ENCODE results near the gene LRRC9. TPM values are rescaled to one million over a fixed set of nuclear protein-coding genes. Genes with fewer than 3 reads are reported as not detected.

Gene LRRC9
- total RNA-seq, 6 experiments from 2014 or later, result not detected

DNA sequence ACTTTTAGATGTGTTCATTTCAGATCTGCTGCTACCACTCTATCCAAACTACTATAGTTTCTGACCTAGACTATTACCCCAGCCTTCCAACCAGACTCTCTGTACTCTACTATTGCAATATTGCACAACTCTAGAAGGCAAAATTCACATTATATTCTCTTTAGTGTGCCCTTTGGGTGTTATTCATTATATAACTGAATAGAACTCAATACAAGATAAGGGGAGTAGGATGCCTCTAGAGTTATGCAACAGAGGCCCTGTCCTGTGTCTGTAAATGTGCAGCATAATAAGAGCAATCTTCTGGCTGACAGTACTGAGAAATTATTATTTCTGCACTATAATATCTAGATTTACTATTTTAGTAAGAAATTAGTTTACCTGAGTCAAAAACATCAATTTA is 63.1 kb downstream of the LRRC9 start:
- no peak overlapping the region for H3K4me3 Mint-ChIP-seq
- H3K9me3 Mint-ChIP-seq, result no peaks in the 10 kb centered on the region
- H3K4me1 Mint-ChIP-seq (ENCODE audit: low read depth), result no peaks in the 10 kb centered on the region

DNA sequence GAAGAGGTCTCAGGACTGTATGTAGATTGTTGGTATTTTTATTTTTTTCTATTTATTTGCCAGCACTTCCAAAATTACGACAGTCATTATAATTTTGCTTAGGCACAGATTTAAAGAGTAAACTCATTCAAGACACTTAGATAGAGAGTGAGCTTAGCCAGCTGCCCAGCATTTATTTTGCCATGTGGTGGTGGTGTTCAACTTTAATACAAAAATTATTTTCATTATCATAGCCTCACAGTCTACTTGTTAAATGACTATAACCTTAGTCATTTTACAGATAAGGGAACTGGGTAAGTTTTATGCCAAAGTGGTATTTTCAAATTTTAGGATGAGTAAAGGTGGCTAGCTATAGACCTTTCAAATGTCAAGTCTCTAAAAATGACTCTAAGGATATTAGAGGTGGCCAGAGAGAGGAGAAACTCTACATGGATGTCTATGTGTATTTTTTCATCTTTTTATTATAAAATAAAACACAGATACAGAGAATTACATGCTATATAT is 66.7 kb downstream of the LRRC9 start:
- Mint-ChIP-seq H3K9me3 (no peaks in the 10 kb centered on the region), H3K27ac (no peak overlapping the region), H3K4me1 (ENCODE audit: low read depth) (no peaks in the 10 kb centered on the region), H3K27me3 (ENCODE audit: insufficient read depth) (no peaks in the 10 kb centered on the region; the same call in none of the 2 replicates), H3K36me3 (ENCODE audit: low read depth) (no peaks in the 10 kb centered on the region), H3K4me3 (no peak overlapping the region)
- TF ChIP-seq CTCF (IDR thresholded peaks at IDR 0.05), result no peak
- DNase-seq, result no peak

More for the DNA sequence above, 63.1 kb downstream of the LRRC9 start:
- DNase-seq, result no peak
- H3K27ac Mint-ChIP-seq, result no peak overlapping the region
- no peak for TF ChIP-seq CTCF (IDR thresholded peaks at IDR 0.05)
- no peaks in the 10 kb centered on the region; the same call in none of the 2 replicates for H3K27me3 Mint-ChIP-seq (ENCODE audit: insufficient read depth)
- H3K36me3 Mint-ChIP-seq (ENCODE audit: low read depth), result no peaks in the 10 kb centered on the region

- Mint-ChIP-seq H3K4me3 (no peak overlapping the region), H3K4me1 (ENCODE audit: low read depth) (no peaks in the 10 kb centered on the region), H3K36me3 (ENCODE audit: low read depth) (no peaks in the 10 kb centered on the region), H3K27me3 (ENCODE audit: insufficient read depth) (peaks cover 3% of the 10 kb centered on the region; the same call in 1 of the 2 replicates), H3K27ac (no peak overlapping the region), H3K9me3 (no peaks in the 10 kb centered on the region)
- TF ChIP-seq CTCF (IDR thresholded peaks at IDR 0.05), result no peak
- no peak for DNase-seq
Measured at GRCh38 chr14:59997449-59997848, 77.5 kb downstream of the LRRC9 start.

DNA sequence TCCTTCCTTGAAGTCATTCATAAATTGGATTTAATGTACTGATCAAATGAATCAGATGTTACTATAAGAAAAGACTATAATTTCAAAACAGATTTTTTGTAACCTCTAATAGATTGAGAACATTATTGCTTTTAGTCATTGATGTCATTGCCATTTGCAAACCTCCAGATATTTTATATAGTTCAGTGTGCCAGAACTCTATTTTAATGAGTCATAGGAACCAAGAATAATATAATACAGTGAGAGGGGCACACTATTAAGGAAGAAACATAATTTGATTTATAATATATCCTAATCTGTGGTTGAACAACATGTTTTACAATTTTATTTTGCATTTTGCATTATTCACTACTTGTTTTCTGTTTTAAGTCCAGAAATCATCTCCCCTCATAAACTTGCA is 78.0 kb downstream of the LRRC9 start:
- Mint-ChIP-seq H3K27me3 (ENCODE audit: insufficient read depth) (peaks cover 2% of the 10 kb centered on the region; the same call in 1 of the 2 replicates), H3K4me1 (ENCODE audit: low read depth) (no peaks in the 10 kb centered on the region), H3K9me3 (no peaks in the 10 kb centered on the region), H3K36me3 (ENCODE audit: low read depth) (no peaks in the 10 kb centered on the region), H3K27ac (no peak overlapping the region), H3K4me3 (no peak overlapping the region)
- no peak for DNase-seq
- TF ChIP-seq CTCF (IDR thresholded peaks at IDR 0.05), result no peak

- DNase-seq, result no peak
- H3K4me3 Mint-ChIP-seq, result no peak overlapping the region
Measured at GRCh38 chr14:59998564-59998963, 78.6 kb downstream of the LRRC9 start.

More at GRCh38 chr14:59998564-59998963, 78.6 kb downstream of the LRRC9 start:
- peaks cover 1% of the 10 kb centered on the region; the same call in 1 of the 2 replicates for H3K27me3 Mint-ChIP-seq (ENCODE audit: insufficient read depth)
- H3K9me3 Mint-ChIP-seq, result no peaks in the 10 kb centered on the region
- no peak overlapping the region for H3K27ac Mint-ChIP-seq
- no peaks in the 10 kb centered on the region for H3K36me3 Mint-ChIP-seq (ENCODE audit: low read depth)
- no peak for TF ChIP-seq CTCF (IDR thresholded peaks at IDR 0.05)
- H3K4me1 Mint-ChIP-seq (ENCODE audit: low read depth), result no peaks in the 10 kb centered on the region

Data from HFFc6 (cell line).